ENCODE data around the gene AAR2.

AAR2 gene

GRCh38 chr20:36218380-36219064 is 17.8 kb upstream of the AAR2 start:
- no peak for DNase-seq

GRCh38 chr20:36219671-36220220 is 16.5 kb upstream of the AAR2 start:
- DNase-seq: no peak

GRCh38 chr20:36225666-36226065 is 10.6 kb upstream of the AAR2 start:
- DNase-seq: no peak

GRCh38 chr20:36228770-36229169 is 7.5 kb upstream of the AAR2 start:
- DNase-seq: no peak

GRCh38 chr20:36230019-36230418 is 6.3 kb upstream of the AAR2 start:
- DNase-seq: no peak

- DNase-seq: no peak
These were observed 4.9 kb upstream of the AAR2 start for GRCh38 chr20:36231331-36231730.

- no peak for DNase-seq
These were observed 1.4 kb upstream of the AAR2 start for GRCh38 chr20:36234771-36235320.

GRCh38 chr20:36236786-36237121 is 476 bp downstream of the AAR2 start:
- no peak for DNase-seq

GRCh38 chr20:36237477-36237876 is 1.2 kb downstream of the AAR2 start:
- no peak for DNase-seq

- no peak for DNase-seq
These were observed 1.9 kb downstream of the AAR2 start for GRCh38 chr20:36238153-36238552.

- no peak for DNase-seq
These were observed 2.5 kb downstream of the AAR2 start for GRCh38 chr20:36238760-36239159.

GRCh38 chr20:36240076-36240475 is 3.8 kb downstream of the AAR2 start:
- DNase-seq: no peak

- no peak for DNase-seq
These were observed 5.4 kb downstream of the AAR2 start for GRCh38 chr20:36241678-36242077.

GRCh38 chr20:36243726-36244125 is 7.4 kb downstream of the AAR2 start:
- no peak for DNase-seq

GRCh38 chr20:36246401-36246800 is 10.1 kb downstream of the AAR2 start:
- DNase-seq: no peak

GRCh38 chr20:36248836-36249235 is 12.6 kb downstream of the AAR2 start:
- DNase-seq: no peak

GRCh38 chr20:36249450-36249849 is 13.2 kb downstream of the AAR2 start:
- no peak for DNase-seq

- DNase-seq: no peak
These were observed 15.1 kb downstream of the AAR2 start for GRCh38 chr20:36251426-36251825.

- no peak for DNase-seq
These were observed 16.2 kb downstream of the AAR2 start for GRCh38 chr20:36252511-36252910.

GRCh38 chr20:36253036-36253435 is 16.8 kb downstream of the AAR2 start:
- no peak for DNase-seq

- DNase-seq: no peak
These were observed 17.8 kb downstream of the AAR2 start for GRCh38 chr20:36254076-36254475.

GRCh38 chr20:36255445-36255844 is 19.2 kb downstream of the AAR2 start:
- no peak for DNase-seq

GRCh38 chr20:36259177-36260061 is 23.1 kb downstream of the AAR2 start:
- no peak for DNase-seq

- DNase-seq: no peak
These were observed 24.0 kb downstream of the AAR2 start for GRCh38 chr20:36260316-36260715.

All from fibroblast of skin of scalp (primary cell).